ENCODE data around the gene MARVELD1. TPM values are rescaled to one million over a fixed set of nuclear protein-coding genes. Genes with fewer than 3 reads are reported as not detected.

Gene MARVELD1
- total and polyA plus RNA-seq, 2 of the 4 experiments (the other 2 are of a cell fraction) = 12.0 to 68.1 TPM

DNA sequence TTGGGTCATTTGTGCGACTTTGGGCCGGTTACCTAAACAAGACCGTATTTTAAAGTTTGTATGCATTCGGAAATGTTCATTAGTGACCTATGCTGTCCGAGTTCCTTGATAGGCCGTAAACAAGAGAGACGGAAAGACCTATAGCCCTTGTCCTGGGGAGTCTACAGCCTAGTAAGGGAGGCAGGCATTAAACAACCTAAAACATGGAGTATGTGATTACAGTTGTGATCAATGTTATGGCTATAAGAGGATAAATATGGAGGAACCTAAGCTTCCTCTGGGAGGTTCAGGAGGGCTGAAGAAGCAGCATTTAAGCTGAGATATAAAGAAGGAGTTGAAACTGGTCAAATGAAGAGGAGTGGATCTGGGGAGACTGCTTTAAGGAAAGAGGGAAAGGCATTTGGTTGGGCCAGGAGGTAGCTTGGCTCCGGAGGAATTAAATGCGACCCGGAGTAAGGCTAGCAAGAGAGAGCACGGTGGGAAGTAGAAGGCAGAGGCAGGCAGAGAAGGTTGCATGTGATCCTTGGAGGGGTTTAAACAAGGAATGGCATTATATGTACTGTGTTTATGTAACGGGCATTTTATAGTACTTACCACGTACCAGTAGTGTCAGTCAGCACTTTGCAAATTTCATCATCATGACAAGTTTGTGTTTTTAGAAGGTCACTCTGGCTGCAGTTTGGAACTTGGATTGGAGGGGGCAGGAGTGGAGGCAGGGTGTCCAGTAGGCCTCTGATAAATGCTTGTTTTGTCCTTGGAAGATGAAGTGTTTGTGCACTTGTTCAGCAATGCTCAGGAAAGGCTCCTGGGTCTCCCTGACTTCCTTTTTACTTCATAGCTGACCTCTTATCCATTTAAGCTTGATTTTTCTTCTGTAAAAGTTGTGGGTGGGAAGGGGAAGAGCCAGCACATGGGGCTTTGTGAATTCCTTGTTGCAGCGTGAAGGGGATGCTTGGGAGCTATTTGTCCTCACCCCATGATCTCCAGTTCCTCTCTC lies 25.4 kb upstream of the MARVELD1 start (continued):
- TF ChIP-seq MAFK (IDR thresholded peaks at IDR 0.05; ENCODE audit: low read depth, low read length) = peak; percentile 88
- TF ChIP-seq FOS (IDR thresholded peaks at IDR 0.05; ENCODE audit: low read depth, low read length) = no peak
- no peak for TF ChIP-seq MXI1 (IDR thresholded peaks at IDR 0.05; ENCODE audit: borderline replicate concordance, low read depth, low read length)
- TF ChIP-seq NFE2L2 (IDR thresholded peaks at IDR 0.05; ENCODE audit: low read depth, low read length) = no peak

All from IMR-90 (cell line).